C4-2B (cell line): Measurements from ENCODE around the gene TBX3.

Source experiments
- ZFX ChIP-seq: fragments of 450-650 bp; IDR thresholded peaks from 2 replicates; pipeline ENCODE4 v1.6.1; 2017
- TF ChIP-seq, protein P1 (sequence below): fragments of 450-650 bp; conservative IDR thresholded peaks from 2 replicates; pipeline ENCODE4 v1.5.1; 2017; ENCODE audit warnings: mild to moderate bottlenecking

DNA sequence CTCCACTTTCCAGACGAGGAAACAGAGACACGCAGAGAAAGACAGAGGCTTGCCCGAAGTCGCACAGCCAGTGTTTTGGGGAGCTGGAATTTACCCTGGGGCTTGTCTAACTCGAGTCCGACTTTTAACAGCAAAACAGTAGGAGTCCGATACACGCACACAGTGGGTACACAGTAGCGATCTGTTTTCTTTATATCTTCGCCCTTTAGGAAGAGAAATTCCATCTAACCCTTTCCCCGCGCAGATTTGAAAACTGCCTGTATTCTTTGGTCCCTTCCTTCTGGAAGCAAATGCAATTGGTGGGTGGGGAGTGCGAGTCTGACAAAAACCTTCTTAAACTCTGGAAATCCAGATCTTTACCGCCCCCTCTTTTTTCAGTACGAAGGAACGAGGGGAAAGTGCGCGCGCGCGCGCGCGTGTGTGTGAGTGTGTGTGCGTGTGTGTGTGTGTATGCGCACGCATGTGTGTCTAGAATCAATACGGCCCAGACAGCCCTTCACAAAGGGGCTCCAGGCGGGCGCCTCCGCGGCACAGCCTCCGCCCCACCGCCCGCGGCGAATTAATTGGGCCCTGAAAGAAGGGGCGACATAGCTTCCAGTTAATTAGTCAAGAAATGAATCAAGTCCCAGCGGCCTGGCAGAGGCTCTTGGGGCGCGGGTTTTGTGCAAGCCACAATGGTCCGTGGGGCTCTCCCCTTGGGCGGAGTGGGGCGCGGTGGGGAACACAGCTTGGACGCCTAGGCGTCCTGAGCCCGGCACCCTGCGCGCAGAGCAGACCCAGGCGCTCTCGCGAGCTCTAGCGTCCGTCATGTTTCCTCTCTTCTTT lies 14.0 kb upstream of the TBX3 start:
- TF ChIP-seq, protein P1, sequence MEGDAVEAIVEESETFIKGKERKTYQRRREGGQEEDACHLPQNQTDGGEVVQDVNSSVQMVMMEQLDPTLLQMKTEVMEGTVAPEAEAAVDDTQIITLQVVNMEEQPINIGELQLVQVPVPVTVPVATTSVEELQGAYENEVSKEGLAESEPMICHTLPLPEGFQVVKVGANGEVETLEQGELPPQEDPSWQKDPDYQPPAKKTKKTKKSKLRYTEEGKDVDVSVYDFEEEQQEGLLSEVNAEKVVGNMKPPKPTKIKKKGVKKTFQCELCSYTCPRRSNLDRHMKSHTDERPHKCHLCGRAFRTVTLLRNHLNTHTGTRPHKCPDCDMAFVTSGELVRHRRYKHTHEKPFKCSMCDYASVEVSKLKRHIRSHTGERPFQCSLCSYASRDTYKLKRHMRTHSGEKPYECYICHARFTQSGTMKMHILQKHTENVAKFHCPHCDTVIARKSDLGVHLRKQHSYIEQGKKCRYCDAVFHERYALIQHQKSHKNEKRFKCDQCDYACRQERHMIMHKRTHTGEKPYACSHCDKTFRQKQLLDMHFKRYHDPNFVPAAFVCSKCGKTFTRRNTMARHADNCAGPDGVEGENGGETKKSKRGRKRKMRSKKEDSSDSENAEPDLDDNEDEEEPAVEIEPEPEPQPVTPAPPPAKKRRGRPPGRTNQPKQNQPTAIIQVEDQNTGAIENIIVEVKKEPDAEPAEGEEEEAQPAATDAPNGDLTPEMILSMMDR, result no peak
- TF ChIP-seq ZFX, result no peak
